Activated naive CD4-positive, alpha-beta T cell treated with anti-CD3 and anti-CD28 coated beads, Interleukin-2, amount 50 U/mL, for 16 hours (primary cell): ENCODE results near the gene FTMT.
"Not testable (repeated sequence)": the region's sequence is repeated elsewhere in the genome, so short reads cannot be mapped to it uniquely, and the experiment has no call there.

Experiments
- DNase-seq: peaks from one replicate; pipeline ENCODE4 v3.0.0-alpha.2; 2020

FTMT gene

GRCh38 chr5:121851643-121852574 lies at the start of gene FTMT:
Gene FTMT (plus strand): TSS chr5:121851882. CDS start chr5:121851964, 82 bp downstream.
- no peak for DNase-seq

DNA sequence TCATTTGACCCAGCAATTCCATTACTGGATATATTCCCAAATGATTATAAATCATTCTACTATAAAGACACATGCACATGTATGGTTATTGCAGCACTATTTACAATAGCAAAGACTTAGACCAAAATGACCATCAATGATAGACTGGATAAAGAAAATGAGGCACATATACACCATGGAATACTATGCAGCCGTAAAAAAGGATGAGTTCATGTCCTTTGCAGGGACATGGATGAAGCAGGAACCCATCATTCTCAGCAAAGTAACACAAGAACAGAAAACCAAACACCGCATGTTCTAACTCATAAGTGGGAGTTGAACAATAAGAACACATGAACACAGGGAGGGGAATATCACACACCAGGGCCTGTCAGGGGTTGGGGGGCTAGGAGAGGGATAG lies 46.4 kb upstream of the FTMT start:
- DNase-seq: not testable (repeated sequence)

DNA sequence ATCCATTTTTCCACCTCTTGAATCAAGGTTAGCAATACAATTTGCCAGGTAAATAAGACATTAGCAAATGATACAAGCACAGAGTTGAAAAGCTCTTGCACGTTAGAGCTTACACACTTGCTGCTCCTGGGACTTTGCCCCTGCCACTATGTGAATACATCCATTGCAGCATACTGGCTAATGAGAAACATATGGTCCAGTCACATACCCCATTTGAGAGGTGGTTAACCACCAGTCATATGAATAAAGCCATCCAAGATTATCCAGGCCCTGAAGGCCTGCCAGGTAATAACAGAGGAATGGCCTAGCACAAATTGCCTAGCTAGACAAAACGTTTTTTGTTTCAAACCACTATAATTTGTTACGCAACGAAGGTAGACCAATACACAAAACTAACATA lies 45.8 kb upstream of the FTMT start:
- no peak for DNase-seq

GRCh38 chr5:121816164-121816563 lies 35.5 kb upstream of the FTMT start:
- no peak for DNase-seq

DNA sequence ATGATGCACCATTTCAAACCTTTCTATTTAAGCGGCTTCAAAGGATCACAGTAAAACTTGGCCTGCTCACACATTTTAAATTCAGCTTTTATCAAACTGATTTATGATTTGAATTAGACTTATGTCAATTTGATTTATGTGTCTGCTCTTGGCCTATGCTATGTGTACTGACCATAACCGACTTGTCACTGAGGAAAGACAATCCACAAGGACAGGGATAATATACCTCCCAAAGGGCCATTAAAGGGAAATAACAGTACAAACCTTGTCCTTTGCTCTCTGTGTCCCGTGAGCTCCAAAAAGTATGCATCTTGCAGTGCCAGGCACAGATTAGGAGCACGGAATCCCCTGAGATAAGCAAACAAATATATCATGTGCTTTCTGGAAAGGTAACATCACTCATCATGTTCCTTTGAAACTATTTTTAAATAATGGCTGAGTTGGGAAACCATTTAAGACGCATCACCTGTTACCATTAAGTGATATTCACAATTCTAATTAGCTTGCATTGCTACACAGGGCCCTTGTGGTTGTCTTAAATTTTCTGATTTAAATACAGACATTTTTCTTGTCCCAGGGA lies 31.9 kb upstream of the FTMT start:
- no peak for DNase-seq

DNA sequence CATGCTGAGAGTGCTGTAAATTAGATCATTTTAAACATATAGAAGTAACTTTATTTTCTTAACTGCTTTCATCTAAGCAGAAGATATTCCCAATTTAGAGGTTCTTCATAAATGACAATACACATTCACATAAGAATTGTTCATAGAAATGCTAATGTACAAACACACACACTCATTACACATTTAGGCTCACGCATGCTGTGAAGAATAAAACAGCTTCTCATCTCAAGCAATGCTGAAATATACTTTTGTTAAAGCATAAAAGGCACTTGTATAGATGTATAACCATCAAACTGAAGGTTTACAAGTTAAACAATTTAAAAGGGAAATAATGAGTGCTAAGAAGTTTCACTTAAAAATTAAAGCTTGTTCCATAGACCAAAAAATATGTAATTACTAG lies 18.1 kb upstream of the FTMT start:
- no peak for DNase-seq

GRCh38 chr5:121834021-121834420 lies 17.7 kb upstream of the FTMT start:
- no peak for DNase-seq

- DNase-seq: no peak
Observed at GRCh38 chr5:121841892-121842291, 9.8 kb upstream of the FTMT start.

GRCh38 chr5:121850272-121850671 lies 1.4 kb upstream of the FTMT start:
- no peak for DNase-seq

- no peak for DNase-seq
Observed at GRCh38 chr5:121853850-121854249, 2.2 kb downstream of the FTMT start.

DNA sequence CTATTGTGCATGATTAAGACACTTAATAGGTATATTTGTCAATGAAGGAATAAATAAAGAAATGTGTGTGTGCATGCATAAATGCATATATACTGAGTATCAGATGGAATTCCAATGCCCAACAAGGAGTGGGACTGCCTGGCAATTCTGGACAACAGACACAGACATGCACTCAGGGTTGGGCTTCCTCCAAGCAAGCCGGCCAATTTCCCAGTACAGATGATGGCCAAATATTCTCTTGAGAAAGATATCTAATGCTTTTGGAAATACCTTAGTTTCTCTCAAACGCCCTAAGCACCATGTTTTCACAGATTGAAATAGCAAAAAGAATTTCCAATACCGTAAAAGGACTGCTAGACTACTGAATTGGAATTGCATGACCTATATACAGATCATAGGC lies 11.1 kb downstream of the FTMT start:
- DNase-seq: no peak

DNA sequence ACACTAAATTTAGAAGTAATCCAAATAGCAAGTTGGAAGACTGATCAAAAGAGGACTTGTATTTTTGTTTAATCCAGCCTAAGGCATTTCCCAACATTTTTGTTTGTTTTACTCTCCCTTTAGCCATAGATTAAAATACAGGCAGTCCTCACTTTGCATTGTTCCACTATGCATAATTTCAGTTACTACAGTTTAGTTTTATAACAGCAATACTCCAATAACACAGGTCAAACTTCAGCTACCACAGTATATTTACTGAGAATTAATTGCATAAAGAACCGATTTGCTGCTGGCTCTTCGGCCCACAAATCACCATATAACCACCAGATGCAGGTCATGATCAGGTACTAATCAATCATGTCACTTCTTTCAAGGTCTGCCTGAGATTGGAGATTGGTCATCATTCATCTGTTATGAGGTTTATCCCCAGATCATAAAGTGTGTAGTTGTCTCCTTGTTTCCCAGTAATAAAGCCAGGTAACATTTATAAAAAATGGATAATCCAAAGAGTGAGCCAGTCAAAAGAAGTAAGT lies 12.1 kb downstream of the FTMT start:
- no peak for DNase-seq

DNA sequence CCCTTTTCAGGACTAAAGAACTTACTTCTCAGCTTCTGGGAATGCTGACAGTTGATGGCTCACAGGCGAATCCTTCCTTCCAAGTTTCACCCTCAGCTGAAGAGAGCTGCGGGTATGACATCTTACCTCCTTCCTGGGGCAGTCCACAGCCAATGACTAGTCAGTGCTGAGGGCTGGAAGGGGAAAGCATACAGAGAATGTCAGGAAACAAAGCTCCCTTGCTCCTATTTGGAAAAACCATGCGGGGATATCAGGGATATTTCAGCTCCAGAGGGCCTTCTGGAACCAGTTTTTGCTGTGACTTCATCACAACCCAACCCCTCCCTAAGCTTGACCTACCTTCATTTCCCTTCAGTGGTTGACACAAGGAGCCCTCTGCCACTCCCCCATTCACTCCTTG lies 15.7 kb downstream of the FTMT start:
- no peak for DNase-seq

GRCh38 chr5:121870489-121870888 lies 18.8 kb downstream of the FTMT start:
- DNase-seq: no peak

GRCh38 chr5:121872856-121873255 lies 21.2 kb downstream of the FTMT start:
- no peak for DNase-seq

- no peak for DNase-seq
Observed at GRCh38 chr5:121873409-121873808, 21.7 kb downstream of the FTMT start.

DNA sequence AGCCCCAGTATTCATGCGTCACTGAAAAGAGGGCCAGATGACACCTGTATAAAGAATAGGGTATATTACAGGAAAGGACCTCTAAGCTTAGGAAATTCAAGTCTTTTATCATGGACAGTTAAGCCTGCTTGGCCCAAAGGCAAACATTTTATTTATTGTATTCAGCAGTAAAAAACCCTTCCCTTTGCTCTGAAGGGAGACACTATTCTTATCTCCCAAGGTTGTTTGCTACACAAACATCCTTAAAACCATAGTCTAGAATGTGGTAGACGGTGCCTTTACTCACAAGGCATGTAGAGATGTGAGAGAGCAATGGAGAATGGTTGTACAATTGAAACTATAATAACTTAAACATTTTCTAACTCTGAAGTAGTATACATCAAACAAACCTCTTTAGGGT lies 33.9 kb downstream of the FTMT start:
- no peak for DNase-seq

GRCh38 chr5:121887727-121888126 lies 36.0 kb downstream of the FTMT start:
- no peak for DNase-seq

GRCh38 chr5:121890297-121890858 lies 38.7 kb downstream of the FTMT start:
- DNase-seq: no peak

- no peak for DNase-seq
Observed at GRCh38 chr5:121897341-121897740, 45.7 kb downstream of the FTMT start.

- DNase-seq: no peak
Observed at GRCh38 chr5:121899346-121899745, 47.7 kb downstream of the FTMT start.
